ENCODE results near the gene ZNF891. TPM values are rescaled to one million over a fixed set of nuclear protein-coding genes. Genes with fewer than 3 reads are reported as not detected.

Gene ZNF891
- total and polyA plus RNA-seq, 8 donors: 1.6 to 8.5 (median 7.1) TPM

Other genes starting within 250 kb of the ZNF891 start
- 10 to 100 TPM; 42.2 to 62.6 TPM for gene CHFR, start 242.7 kb downstream of the ZNF891 start, total RNA-seq
- gene CHFR, start 242.7 kb downstream of the ZNF891 start, polyA plus RNA-seq (ENCODE audit: insufficient read length in 6 of 6): 10 to 100 TPM; 21.0 to 34.3 (median 24.5) TPM
- 10 to 100 TPM; 14.7 to 18.1 TPM for gene ZNF605, start 174.0 kb downstream of the ZNF891 start, total RNA-seq
- 10 to 100 TPM; 22.6 to 28.7 (median 25.0) TPM for gene ZNF605, start 174.0 kb downstream of the ZNF891 start, polyA plus RNA-seq (ENCODE audit: insufficient read length in 6 of 6)
- gene ZNF26, start 143.9 kb downstream of the ZNF891 start, total RNA-seq: 10 to 100 TPM in 1 of 2 donors, 1 to 10 TPM in 1; 7.5 to 10.8 TPM
- gene ZNF26, start 143.9 kb downstream of the ZNF891 start, polyA plus RNA-seq (ENCODE audit: insufficient read length in 6 of 6): 10 to 100 TPM; 14.7 to 19.4 (median 17.0) TPM
- 10 to 100 TPM; 17.3 to 24.5 TPM for gene ZNF84, start 92.8 kb downstream of the ZNF891 start, total RNA-seq
- gene ZNF84, start 92.8 kb downstream of the ZNF891 start, polyA plus RNA-seq (ENCODE audit: insufficient read length in 6 of 6): 10 to 100 TPM; 71.1 to 85.7 (median 74.2) TPM
- gene ZNF140, start 49.4 kb downstream of the ZNF891 start, total RNA-seq: 10 to 100 TPM; 12.2 to 14.4 TPM
- gene ZNF140, start 49.4 kb downstream of the ZNF891 start, polyA plus RNA-seq (ENCODE audit: insufficient read length in 6 of 6): 10 to 100 TPM; 39.3 to 44.2 (median 40.7) TPM
- gene ZNF10, start 353 bp upstream of the ZNF891 start, total RNA-seq: 1 to 10 TPM; 6.7 to 8.2 TPM
- 10 to 100 TPM; 28.7 to 36.1 (median 31.6) TPM for gene ZNF10, start 353 bp upstream of the ZNF891 start, polyA plus RNA-seq (ENCODE audit: insufficient read length in 6 of 6)
- 10 to 100 TPM; 19.2 to 20.9 TPM for gene ZNF268, start 51.2 kb upstream of the ZNF891 start, total RNA-seq
- gene ZNF268, start 51.2 kb upstream of the ZNF891 start, polyA plus RNA-seq (ENCODE audit: insufficient read length in 6 of 6): 10 to 100 TPM; 25.1 to 31.7 (median 27.5) TPM
- not detected for gene ANHX, start 105.6 kb upstream of the ZNF891 start, total RNA-seq
- gene ANHX, start 105.6 kb upstream of the ZNF891 start, polyA plus RNA-seq (ENCODE audit: insufficient read length in 6 of 6): not detected